Heart left ventricle (tissue), 16 donors: Measurements from ENCODE around the gene ST6GALNAC5. TPM values are rescaled to one million over a fixed set of nuclear protein-coding genes. Genes with fewer than 3 reads are reported as not detected.

Experiments
- ATAC-seq, 4 donors: fragments of 200-7000 bp; cut with Tn5 transposase; one replicate each; pipeline ENCODE4 v1.9.1; 2020 to 2022; ENCODE audit warnings: moderate library complexity in 4 of 4, mild to moderate bottlenecking in 3 of 4, moderate number of reproducible peaks in 1 of 4
- DNase-seq, 5 donors: peaks; one replicate each; pipeline ENCODE4 v3.0.0-alpha.2; 2020
- H3K27ac ChIP-seq, 12 donors: fragments of 200-600 bp; sonication (generic) in 4 of 12; one replicate each; pipeline versions ENCODE4 v1.5.0 to v1.8.0; 2016 to 2022; ENCODE audit warnings: mild to moderate bottlenecking in 2 of 12
- H3K27me3 ChIP-seq, 9 donors: fragments of 200-600 bp; sonication (generic) in 2 of 9; one replicate each; pipeline versions ENCODE4 v1.5.1 to v1.8.0; 2016 to 2022; ENCODE audit warnings: mild to moderate bottlenecking in 3 of 9
- H3K36me3 ChIP-seq, 9 donors: fragments of 200-600 bp; sonication (generic) in 2 of 9; one replicate each; pipeline versions ENCODE4 v1.5.0 to v1.8.0; 2018 to 2022; ENCODE audit warnings: mild to moderate bottlenecking in 2 of 9
- H3K4me1 ChIP-seq, 12 donors: fragments of 200-600 bp; sonication (generic) in 4 of 12; one replicate each; pipeline versions ENCODE4 v1.5.0 to v1.8.0; 2016 to 2022; ENCODE audit warnings: mild to moderate bottlenecking in 3 of 12
- H3K4me3 ChIP-seq, 12 donors: fragments of 200-600 bp; sonication (generic) in 4 of 12; one replicate each; pipeline versions ENCODE4 v1.5.0 to v1.8.0; 2017 to 2022; ENCODE audit warnings: mild to moderate bottlenecking in 9 of 12, moderate library complexity in 4 of 12
- H3K9me3 ChIP-seq, 12 donors: fragments of 200-600 bp; sonication (generic) in 4 of 12; one replicate each; pipeline versions ENCODE4 v1.5.0 to v1.8.0; 2016 to 2022; ENCODE audit warnings: mild to moderate bottlenecking in 1 of 12
- POLR2A ChIP-seq, 2 donors: fragments of 450-650 bp; IDR thresholded peaks; one replicate each; pipeline ENCODE4 v1.6.1; 2017; ENCODE audit warnings: antibody characterized with exemption in 2 of 2, mild to moderate bottlenecking in 2 of 2, moderate library complexity in 2 of 2
- WGBS, 4 donors: extraction: QIAGEN DNeasy Blood & Tissue Kit in 2 of 4; methylation state at CpG; one replicate each; pipeline versions ENCODE4 v1.1.5 to v1.1.7; 2013 to 2018; 5-methylcytosine and 5-hydroxymethylcytosine counted together
- intact Hi-C, 10 donors: fragments of 100-400 bp; cut with DNase I; formaldehyde crosslinking; loops; one replicate each; pipeline versions ENCODE4 v1.11.1 to v1.14.2; 2022
- microRNA-seq, 4 donors: library from miRNA; unstranded; fragments of <30 nt; microRNA quantifications; one replicate each; pipeline versions ENCODE4 to v1.2.0, GENCODE V29; 2017 to 2020
- polyA plus RNA-seq, 2 donors: library from polyadenylated mRNA; stranded (reverse); fragments of 200-250 nt; gene quantifications; one replicate each; pipeline ENCODE4 v1.2.3, GENCODE V29; 2013
- total RNA-seq, 9 donors: library from RNA; depleted of rRNA in 2 of 9; stranded (reverse); fragments of >200 nt in 2 of 9; fragmentation: NEBNext Ultra II Directional in 3 of 9; extraction: Animal tissue kit (Norgen Biotek cat#: 25700) in 3 of 9; gene quantifications; one replicate each; pipeline versions ENCODE4 v1.1.0 to v1.2.4, GENCODE V29; 2016 to 2023
- TF ChIP-seq, protein P1 (sequence below), 12 donors: fragments of 200-600 bp; sonication (generic) in 4 of 12; IDR thresholded peaks; one replicate each; pipeline versions ENCODE4 v1.5.0 to v1.8.0; 2018 to 2022; ENCODE audit warnings: antibody characterized with exemption in 12 of 12, mild to moderate bottlenecking in 5 of 12
- donor health status: ischemic (EF 13 %, LVEDD 7.1; RV severe dilation, severe dysfunction).
- donor health status: healthy with polysubstance abuse.
- donor health status: DM: no; HTN: yes; CAD: no.
- donor health status: DM: no; HTN: no; CAD: no.
- donor health status: ischemic (EF 25% LVEDD 6.9; RV normal size, moderate dysfunction).
- donor health status: ischemic (EF 25% LVEDD 5.7; RV mildly dilated, moderate dysfunction).
- donor health status: healthy.
- donor health status: DM: yes; HTN: yes; CAD: no.
- donor health status: ischemic (EF 35%, LVEDD 5.7; RV mildly dilated, moderate dysfunction).
- donor health status: nonischemic (EF 11% LVEDD 7.7; RV severe dilation, severe dysfunction).
- donor health status: DM: yes; HTN: yes; CAD: no.
- donor health status: PGD.
- donor health status: ischemic (EF 29% LVEDD 5.4; RV normal size, mild dysfunction).
- donor health status: nonischemic (EF 23%, LVEDD 6.1; RV moderate dilation, normal function).

ST6GALNAC5 gene
- total and polyA plus RNA-seq, 11 donors, result 0.14 to 0.83 (median 0.45) TPM; not detected in 2

DNA sequence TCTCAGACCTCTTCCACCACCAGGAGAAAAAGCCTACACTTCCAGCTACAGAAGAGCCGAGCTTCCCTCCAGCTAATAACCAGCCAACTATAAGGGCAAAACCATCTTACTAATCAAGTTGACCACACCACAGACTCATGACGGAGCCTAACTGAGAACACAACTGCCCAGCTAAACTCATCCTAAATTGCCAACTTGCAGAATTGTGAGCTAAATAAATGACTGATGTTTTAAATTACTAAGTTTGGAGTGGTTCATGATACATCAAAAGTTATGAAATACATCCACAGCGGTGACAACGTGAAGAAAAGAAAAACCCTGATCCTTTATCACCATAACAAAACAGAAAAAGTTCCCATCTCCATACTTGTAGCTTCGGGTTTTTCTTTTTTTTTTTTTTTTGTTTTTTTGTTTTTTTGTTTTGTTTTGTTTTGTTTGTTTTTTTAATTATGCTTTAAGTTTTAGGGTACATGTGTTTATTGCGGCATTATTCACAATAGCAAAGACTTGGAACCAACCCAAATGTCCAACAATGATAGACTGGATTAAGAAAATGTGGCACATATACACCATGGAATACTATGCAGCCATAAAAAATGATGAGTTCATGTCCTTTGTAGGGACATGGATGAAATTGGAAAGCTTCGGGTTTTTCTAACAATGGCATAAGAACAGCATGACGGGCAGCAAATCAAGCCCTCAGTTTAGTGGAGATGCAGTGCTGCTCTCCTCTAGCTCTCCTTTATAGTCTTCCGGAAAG, 229.4 kb downstream of the ST6GALNAC5 start:
- Histone ChIP-seq H3K4me1 (no peaks in the 10 kb centered on the region), H3K36me3 (peaks cover 0 to under 1% (median 0%) of the 10 kb centered on the region in 9 donors), H3K27ac (no peak overlapping the region), H3K27me3 (no peaks in the 10 kb centered on the region), H3K4me3 (no peak overlapping the region), H3K9me3 (peaks cover 0 to 6% (median 0%) of the 10 kb centered on the region in 12 donors)
- DNase-seq (no peak), ATAC-seq (no peak)
- intact Hi-C loops, result no loop called here
- no peak for TF ChIP-seq POLR2A (IDR thresholded peaks at IDR 0.05)
- TF ChIP-seq, protein P1, sequence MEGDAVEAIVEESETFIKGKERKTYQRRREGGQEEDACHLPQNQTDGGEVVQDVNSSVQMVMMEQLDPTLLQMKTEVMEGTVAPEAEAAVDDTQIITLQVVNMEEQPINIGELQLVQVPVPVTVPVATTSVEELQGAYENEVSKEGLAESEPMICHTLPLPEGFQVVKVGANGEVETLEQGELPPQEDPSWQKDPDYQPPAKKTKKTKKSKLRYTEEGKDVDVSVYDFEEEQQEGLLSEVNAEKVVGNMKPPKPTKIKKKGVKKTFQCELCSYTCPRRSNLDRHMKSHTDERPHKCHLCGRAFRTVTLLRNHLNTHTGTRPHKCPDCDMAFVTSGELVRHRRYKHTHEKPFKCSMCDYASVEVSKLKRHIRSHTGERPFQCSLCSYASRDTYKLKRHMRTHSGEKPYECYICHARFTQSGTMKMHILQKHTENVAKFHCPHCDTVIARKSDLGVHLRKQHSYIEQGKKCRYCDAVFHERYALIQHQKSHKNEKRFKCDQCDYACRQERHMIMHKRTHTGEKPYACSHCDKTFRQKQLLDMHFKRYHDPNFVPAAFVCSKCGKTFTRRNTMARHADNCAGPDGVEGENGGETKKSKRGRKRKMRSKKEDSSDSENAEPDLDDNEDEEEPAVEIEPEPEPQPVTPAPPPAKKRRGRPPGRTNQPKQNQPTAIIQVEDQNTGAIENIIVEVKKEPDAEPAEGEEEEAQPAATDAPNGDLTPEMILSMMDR (IDR thresholded peaks at IDR 0.05), result no peak
- WGBS, 4 donors, result 93 to 97% (median 96%) methylated on average over 9 of the region's 9 CpGs

DNA sequence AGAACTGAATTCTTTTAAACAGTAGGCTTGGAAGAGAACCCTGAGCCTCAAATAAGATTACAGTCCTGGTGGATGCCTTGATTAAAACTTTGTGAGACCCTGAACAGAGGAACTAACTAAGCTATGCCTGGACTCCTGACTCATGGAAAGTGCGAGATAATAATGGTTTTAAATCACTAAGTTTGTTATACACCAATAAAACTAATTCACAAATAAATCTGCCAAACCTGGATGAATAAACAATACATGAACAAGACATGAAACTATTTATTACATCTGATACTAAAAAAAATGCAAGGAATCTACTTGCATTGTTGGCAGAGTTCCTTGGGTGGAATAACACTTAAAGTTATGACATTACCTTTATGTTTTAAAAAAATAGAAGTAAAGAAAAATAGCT, 233.6 kb downstream of the ST6GALNAC5 start:
- 85 to 100% (median 96%) methylated on average over 1 of the region's 1 CpG for WGBS, 4 donors
- H3K36me3 ChIP-seq, result peaks cover 0 to 3% (median 0%) of the 10 kb centered on the region in 9 donors
- H3K4me3 ChIP-seq, result no peak overlapping the region
- intact Hi-C loops, result no loop called here
- TF ChIP-seq, protein P1 (IDR thresholded peaks at IDR 0.05), result no peak
- TF ChIP-seq POLR2A (IDR thresholded peaks at IDR 0.05), result no peak
- H3K27ac ChIP-seq, result no peak overlapping the region
- no peaks in the 10 kb centered on the region for H3K27me3 ChIP-seq
- ATAC-seq, result no peak
- H3K9me3 ChIP-seq, result peaks cover 0 to 6% (median 0%) of the 10 kb centered on the region in 12 donors
- no peaks in the 10 kb centered on the region for H3K4me1 ChIP-seq
- DNase-seq, result no peak

DNA sequence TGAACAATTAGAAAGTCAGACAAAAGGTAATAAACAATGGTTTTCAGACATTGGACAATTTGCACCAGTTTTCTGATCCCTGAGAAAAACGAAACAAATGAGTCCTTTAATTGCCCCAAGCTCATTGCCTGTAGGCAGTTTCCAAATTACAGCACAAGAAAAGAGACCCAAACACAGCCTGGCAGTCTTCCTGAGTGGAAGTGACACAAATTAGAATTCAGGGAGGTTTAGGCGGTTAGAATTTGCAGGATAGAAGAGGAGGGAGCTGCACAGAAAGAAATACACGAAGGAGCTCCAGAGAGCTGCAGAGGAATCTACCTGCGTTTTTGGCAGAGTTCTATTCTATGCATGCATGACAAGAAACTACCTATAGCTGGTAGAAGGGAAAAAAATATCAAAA, 236.2 kb downstream of the ST6GALNAC5 start:
- ATAC-seq (no peak), DNase-seq (no peak)
- Histone ChIP-seq H3K27me3 (no peaks in the 10 kb centered on the region), H3K27ac (no peak overlapping the region), H3K36me3 (peaks cover 0 to 3% (median 0%) of the 10 kb centered on the region in 9 donors), H3K4me3 (no peak overlapping the region), H3K4me1 (no peaks in the 10 kb centered on the region), H3K9me3 (no peaks in the 10 kb centered on the region)
- WGBS, 4 donors, result 85 to 89% (median 88%) methylated on average over 4 of the region's 4 CpGs
- intact Hi-C loops, result no loop called here
- TF ChIP-seq, protein P1 (IDR thresholded peaks at IDR 0.05), result no peak
- TF ChIP-seq POLR2A (IDR thresholded peaks at IDR 0.05), result no peak

DNA sequence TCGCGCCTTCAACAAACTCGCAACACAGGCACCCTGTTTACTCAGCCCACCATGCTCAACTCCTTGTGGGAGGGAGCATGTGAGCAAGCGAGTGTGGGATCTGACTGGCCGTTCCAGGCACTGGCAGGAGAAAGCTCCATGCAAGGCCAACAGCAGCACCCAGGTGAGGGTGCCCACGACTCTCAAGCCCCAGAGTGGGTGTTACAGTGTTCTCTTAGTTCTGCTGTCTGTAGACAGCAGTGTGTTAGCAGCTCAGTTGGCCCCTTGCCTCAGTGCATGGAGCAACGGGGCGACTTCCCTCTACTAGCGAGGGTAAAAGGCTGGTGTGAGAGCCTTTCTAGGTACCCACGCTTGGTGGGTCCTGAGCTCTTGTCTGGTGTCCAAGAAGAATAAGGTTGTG, 237.4 kb downstream of the ST6GALNAC5 start:
- Histone ChIP-seq H3K27ac (no peak overlapping the region), H3K27me3 (no peaks in the 10 kb centered on the region), H3K9me3 (no peaks in the 10 kb centered on the region), H3K36me3 (peaks cover 0 to 3% (median 0%) of the 10 kb centered on the region in 9 donors), H3K4me1 (no peaks in the 10 kb centered on the region), H3K4me3 (no peak overlapping the region)
- TF ChIP-seq, protein P1 (IDR thresholded peaks at IDR 0.05), result no peak
- TF ChIP-seq POLR2A (IDR thresholded peaks at IDR 0.05), result no peak
- DNase-seq (no peak), ATAC-seq (no peak)
- intact Hi-C loops, result no loop called here
- 94 to 97% (median 96%) methylated on average over 10 of the region's 10 CpGs for WGBS, 4 donors

Small RNA genes within 50 kb of the gene (microRNA-seq; reads per million reads assigned to microRNA genes)
- 0 reads per million in 4 donors for gene MIR7156
